HuH-7.5 (cell line): Measurements from ENCODE around the gene MAT1A.
"Not testable (repeated sequence)": the region's sequence is repeated elsewhere in the genome, so short reads cannot be mapped to it uniquely, and the experiment has no call there.

Source experiments
- DNase-seq: peaks from one replicate; pipeline ENCODE4 v3.0.0; 2011; ENCODE audit warnings: low spot score

MAT1A gene

GRCh38 chr10:80264081-80265056 lies 25.1 kb downstream of the MAT1A start:
- no peak for DNase-seq

GRCh38 chr10:80261316-80262030 lies 28.0 kb downstream of the MAT1A start:
- no peak for DNase-seq

- peak; percentile 30 for DNase-seq
These were observed 28.9 kb downstream of the MAT1A start for GRCh38 chr10:80260295-80261243.

GRCh38 chr10:80259405-80259871 lies 30.0 kb downstream of the MAT1A start:
- no peak for DNase-seq

- peak; percentile 37 for DNase-seq
These were observed 32.7 kb downstream of the MAT1A start for GRCh38 chr10:80256798-80257197.

GRCh38 chr10:80254726-80255125 lies 34.7 kb downstream of the MAT1A start:
- DNase-seq, result not testable (repeated sequence)

GRCh38 chr10:80253963-80254271 lies 35.5 kb downstream of the MAT1A start:
- not testable (repeated sequence) for DNase-seq

GRCh38 chr10:80253266-80253962 lies 36.0 kb downstream of the MAT1A start:
- no peak for DNase-seq

GRCh38 chr10:80252296-80252887 lies 37.1 kb downstream of the MAT1A start:
- DNase-seq, result no peak

GRCh38 chr10:80251703-80252280 lies 37.7 kb downstream of the MAT1A start:
- DNase-seq, result not testable (repeated sequence)

- DNase-seq, result not testable (repeated sequence)
These were observed 39.1 kb downstream of the MAT1A start for GRCh38 chr10:80250399-80250798.

- DNase-seq, result not testable (repeated sequence)
These were observed 39.6 kb downstream of the MAT1A start for GRCh38 chr10:80249906-80250305.

GRCh38 chr10:80247611-80248010 lies 41.8 kb downstream of the MAT1A start:
- not testable (repeated sequence) for DNase-seq

- not testable (repeated sequence) for DNase-seq
These were observed 45.1 kb downstream of the MAT1A start for GRCh38 chr10:80244371-80244770.

GRCh38 chr10:80242341-80242740 lies 47.1 kb downstream of the MAT1A start:
- not testable (repeated sequence) for DNase-seq

- DNase-seq, result not testable (repeated sequence)
These were observed 53.0 kb downstream of the MAT1A start for GRCh38 chr10:80236457-80236856.

- not testable (repeated sequence) for DNase-seq
These were observed 54.9 kb downstream of the MAT1A start for GRCh38 chr10:80234331-80235235.

GRCh38 chr10:80233871-80234270 lies 55.6 kb downstream of the MAT1A start:
- not testable (repeated sequence) for DNase-seq

GRCh38 chr10:80226723-80227122 lies 62.7 kb downstream of the MAT1A start:
- DNase-seq, result not testable (repeated sequence)
